GM19452 (cell line): ENCODE results near the gene DCP2.

Experiments
- ATAC-seq: cut with Tn5 transposase; IDR thresholded peaks from one replicate; pipeline ENCODE4 v1.9.1; 2021; ENCODE audit not compliant: unreplicated experiment

DCP2 gene

DNA sequence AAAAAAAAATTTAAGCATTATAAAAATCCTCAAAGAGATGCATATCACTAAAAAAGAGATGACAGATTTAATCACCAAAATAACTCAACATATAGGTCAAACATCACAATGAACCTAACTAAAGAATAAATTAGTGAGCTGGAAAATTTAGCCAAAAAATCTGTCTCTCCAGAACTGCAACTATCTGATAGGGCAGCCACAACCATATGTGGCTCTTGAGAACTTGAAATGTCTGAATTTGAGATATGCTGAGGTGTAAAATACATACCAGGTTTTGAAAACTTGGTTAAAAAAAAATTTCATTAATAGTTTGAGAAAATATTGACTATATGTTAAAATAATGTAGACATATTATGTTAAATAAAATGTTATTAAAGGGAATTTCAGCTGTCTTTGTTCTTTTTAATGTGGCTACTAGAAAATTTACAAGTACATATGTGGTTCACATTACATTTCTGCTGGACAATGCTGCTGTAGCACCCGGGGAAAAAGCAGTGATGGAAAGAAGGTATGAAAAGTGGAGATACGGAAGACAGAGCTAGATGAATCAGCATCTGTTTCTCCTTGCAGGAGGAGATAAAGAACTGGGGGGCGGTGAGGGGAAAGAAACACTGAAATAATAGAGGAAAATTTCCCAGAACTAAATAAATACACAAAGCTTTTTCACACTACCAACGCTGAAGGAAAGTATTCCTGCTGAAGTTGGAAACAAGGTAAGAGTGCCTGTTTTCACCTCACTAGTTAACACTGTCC, 66.1 kb downstream of the DCP2 start:
- no peak for ATAC-seq

DNA sequence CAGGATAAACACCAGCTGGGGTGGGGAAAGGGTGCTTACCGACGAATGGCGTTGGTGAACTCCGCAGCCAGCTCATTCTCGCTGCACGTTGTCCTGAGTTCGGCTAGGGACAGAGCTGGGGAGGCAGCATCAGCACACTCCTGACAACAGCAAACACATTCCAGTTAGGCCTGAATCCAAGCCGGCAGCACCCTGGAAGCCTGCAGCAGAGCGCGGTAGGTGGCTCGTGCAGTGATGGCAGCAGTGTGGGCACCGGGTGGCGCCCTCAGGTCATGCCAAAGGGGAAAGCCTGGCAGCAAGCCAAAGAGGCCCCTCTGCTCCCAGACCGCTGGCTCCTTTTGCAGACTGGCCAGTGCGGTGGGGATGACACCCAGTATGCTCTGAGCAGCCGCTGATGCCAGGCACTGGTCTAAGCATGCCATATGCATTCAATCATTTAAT, 66.9 kb downstream of the DCP2 start:
- no peak for ATAC-seq

DNA sequence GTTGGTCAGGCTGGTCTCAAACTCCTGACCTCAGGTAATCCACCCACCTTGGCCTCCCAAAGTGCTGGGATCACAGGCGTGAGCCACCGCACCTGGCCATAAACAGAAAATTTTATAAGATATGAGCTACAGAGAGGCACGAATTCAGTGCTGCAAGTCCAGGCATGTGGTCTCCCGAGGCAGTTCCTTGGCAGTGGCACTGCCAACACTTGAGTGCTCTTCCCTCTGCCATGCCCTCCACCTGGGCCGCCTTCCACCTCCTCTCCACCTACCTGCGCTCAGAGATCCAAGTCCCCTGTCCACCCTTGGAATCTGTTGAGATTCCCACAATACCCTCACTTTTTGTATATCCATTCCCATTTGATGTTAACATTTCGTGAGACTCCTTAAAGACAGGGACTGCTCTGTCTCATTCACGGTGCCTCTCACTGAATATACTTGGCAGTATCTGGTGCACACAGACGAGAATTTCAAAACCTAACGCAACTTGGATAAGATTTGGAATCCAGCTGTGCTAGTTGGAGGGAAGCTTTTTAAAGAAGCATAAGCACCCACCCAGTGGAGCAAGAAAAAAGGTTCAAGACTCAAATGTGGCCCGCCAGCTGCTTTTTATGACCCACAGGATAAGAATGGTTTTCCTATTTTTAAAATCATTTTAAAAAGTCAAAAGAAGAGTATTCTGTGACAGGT, 68.3 kb downstream of the DCP2 start:
- no peak for ATAC-seq

DNA sequence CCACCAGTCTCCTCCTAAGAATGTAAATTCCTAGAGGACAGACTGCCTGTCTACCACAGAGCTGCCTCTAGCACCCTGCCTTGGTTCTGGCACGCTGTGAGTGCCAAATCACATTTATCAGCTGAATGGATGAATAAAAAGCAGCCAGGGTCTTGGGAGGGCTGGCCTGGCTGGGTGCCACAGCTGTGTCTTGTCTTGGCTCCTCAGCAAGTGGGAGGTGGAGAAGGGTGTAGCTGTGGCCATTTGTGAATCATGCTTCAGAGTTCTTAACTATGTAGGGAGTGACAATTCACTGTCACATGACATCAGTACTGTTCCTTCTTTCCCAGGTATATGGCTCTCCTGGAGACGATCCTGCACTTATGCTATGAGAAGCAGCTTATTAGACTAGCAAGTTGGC, 70.6 kb downstream of the DCP2 start:
- no peak for ATAC-seq

DNA sequence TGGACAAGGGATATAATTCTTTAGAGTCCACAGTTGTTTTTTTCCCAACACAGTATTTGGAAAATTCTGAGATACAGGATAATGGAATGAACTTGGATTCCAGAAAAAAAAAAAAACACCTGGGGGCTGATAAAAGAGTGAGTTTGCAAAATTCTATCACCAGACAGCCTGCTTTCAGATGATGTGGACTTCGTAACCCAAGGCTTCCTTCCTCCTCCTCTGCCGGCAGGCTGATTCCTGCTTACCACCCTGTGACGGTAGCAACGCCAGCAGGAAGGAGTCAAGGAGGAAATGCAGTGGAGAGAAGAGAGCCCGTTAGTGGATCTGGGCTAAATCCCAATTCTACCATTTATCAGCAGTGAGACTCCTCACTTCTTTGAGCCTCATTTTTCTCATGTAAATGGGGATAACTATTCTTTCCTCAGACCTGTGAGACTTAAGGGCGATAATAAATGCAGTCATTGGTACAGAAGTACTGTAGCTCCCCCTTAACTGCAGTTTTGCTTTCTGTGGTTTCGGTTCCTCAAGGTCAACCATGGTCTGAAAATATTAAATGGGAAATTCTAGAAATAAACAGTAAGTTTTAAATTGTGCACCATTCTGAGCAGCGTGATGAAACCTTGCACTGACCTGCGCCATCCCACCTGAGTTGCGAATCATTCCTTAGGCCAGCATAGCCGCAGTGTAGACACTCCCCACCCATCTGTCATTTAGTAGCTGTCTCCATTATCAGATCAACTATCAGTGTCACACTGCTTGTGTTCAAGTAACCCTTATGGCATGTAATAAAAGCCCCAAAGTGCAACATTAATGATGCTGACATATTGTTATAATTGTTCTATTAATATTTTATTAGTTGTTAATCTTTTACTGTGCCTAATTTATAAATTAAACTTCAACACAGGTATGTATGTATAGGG, 71.4 kb downstream of the DCP2 start:
- peak; percentile 81 for ATAC-seq

DNA sequence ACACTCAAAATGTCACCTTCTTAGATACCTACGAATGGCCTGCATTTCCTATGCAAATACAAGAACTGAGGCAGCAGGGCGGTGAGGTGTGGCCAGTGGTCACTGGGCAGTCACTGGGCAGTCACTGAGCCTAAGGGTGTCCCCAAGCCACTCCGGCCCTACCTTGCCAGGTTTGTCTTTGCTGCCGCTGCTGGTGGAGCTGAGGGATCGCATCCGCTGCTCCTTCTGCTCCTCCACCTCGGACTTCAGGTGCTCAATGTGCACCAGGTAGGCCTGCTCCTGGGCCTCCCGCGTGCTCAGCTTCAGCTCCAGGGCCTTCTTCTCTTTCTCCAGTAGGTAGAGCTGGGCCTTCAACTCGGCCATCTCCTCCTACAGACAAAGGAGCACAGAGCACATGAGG, 72.3 kb downstream of the DCP2 start:
- ATAC-seq = no peak

DNA sequence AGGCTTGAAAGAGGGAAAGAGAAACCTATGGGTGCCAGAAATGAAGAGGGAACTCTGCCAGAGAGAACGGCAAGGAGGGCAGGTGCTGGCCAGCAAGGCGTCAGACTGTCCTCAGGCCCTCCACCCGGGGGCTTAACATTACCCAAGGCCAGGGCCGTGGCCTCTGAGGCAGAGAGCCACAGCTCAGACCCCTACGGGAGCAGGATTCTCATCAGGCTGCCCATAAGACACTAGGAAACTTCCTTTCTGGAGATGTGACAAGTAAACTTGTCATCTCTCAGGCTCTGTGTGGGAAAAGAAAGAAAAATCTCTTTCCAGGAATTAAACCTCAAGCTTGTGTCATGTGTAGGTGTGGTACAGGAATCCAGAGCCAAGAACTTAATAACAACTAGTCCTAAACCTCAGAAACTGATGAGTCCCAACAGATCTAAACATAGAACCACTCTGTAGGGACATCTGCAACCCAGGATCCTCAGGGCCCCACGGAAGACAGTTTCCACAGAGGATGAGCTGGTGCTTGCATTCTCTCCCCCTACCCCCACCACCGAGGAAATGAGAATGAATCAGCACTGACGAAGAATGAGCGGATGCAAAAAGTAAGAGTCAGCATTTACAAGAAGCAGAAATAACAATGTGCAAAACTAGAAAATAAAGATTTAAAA, 74.3 kb downstream of the DCP2 start:
- no peak for ATAC-seq

DNA sequence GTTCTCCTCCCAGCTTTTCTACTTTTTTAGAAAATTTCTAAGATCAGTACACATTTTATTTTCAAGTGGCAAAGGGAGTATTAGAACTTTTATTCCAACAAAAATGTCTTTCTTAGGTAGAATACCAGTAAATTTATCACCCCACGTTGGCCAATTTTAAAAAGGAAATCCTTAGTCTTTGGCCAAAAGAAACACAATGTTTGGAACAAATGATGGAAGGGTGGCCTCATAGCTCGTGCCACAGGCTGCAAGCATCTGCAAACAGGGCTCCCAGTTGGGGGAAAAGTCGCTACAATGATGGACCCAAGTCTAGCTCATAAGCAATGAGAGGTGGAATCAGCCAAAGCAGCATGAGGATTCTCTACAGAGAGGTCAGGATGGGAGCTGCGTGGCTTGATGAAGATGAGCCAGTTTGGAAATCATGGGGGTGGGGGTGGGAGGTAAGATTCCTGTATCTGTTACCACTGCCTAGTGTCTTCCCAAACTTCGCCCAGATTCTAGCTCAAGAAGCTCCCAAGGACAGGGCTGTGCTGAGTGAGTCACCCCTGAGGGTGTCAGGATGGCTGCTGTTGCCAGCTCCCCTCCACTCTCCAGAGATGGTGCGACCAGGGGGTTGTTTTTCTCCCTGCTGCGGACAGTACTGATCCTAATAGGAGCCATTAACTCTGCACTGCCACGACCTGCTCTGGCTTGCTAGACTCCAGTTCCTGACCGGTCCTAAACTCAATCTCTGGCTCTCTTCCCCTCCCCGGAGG, 75.6 kb downstream of the DCP2 start:
- ATAC-seq = no peak

DNA sequence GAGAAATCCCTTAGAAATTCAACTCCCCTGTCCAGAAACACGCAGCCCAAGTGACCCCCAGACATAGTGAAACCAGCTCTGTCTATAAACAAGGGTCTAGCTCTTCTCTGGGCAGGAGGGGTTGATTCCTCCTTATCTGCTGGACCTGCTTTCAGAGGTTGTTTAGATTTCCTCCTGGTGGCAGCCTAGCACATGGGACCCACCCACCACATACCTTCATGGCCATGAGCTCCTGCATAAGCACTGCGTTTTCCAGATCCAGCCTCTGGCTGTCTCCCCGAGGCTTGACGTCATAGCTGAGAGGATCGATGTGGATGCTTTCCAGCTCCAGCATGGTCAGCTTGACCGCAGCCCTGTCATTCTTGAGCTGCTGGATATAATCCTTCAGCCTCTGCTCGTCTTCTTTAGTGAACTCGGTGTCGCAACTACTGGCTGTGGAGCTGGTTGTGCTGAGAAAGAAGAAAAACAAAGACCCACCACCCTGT, 77.0 kb downstream of the DCP2 start:
- ATAC-seq = no peak

DNA sequence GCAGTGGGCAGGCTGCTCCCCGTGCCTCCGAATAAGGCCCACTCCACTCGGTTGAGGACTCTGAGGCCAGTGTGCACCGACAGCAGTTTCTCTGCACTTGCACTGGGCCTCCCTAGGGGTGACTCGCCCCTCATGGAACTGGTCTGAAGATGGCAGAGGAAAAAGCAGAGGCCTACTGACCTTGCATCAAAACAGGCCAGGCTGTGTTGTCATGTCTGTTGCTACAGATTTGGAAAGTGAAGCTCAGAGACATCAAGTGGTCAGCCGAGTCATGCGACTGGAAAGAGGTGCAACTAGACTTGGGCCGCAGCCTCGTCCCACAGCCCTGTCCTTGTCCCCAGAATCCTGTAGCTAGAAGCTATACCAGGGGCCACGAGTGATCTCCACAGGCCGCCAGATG, 78.3 kb downstream of the DCP2 start:
- ATAC-seq = no peak

DNA sequence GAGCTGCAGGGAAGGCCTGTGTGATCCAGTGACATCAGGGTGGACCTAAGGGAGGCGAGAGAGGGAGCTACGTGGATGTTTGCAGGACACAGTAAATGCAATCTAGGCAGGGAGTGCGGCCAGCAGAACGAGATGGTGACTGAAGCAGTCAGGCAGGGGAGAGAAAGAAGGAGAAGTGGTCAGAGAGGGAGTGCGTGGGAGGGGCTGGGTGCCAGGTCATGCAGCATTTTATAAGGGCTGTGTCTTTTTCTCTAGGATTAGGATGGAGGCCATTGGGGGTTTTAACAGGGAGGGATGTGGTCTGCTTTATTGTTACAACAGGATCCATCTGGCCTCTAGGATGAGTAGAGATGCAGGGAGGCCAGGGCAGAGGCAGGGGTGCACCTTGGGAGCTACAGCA, 80.4 kb downstream of the DCP2 start:
- ATAC-seq = no peak

DNA sequence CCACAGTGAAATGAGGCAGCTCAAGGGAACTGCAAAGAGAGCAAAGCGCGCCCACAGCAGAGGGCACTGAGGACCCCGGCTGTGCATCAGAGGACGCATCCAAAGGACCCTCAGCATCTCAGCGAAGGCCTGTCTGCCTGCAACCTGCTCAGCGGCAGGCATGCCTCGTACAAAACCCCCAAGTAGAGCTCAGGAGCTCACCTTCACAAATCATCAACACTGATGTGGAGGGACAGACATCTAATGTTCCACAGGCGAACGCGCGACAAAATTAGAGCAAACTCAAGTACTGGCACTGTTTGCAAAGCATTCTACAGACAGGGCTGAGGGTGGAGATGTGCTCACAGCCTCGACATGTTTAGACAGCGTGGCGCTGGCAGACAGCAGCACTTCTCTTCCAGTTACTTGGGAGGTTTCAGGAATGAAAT, 81.0 kb downstream of the DCP2 start:
- ATAC-seq = no peak

DNA sequence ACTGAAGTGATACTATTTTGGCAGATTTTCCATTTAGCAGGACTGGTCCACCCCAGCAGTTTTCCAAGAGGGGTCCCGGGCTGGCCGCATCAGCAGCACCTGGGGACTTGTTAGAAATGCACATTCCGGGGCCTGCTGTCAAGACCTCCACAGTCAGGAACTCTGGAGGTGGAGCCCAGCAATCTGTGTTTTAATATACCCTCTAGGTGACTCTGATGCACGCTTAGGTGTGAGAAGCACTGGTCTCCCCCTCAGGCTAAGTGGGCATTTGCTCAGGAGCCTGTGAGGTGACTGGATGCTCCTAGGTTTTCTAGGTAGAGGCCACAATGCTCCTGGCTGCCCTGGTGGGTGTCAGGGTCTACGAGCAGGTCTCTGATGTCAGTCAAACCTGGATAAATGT, 81.7 kb downstream of the DCP2 start:
- no peak for ATAC-seq

DNA sequence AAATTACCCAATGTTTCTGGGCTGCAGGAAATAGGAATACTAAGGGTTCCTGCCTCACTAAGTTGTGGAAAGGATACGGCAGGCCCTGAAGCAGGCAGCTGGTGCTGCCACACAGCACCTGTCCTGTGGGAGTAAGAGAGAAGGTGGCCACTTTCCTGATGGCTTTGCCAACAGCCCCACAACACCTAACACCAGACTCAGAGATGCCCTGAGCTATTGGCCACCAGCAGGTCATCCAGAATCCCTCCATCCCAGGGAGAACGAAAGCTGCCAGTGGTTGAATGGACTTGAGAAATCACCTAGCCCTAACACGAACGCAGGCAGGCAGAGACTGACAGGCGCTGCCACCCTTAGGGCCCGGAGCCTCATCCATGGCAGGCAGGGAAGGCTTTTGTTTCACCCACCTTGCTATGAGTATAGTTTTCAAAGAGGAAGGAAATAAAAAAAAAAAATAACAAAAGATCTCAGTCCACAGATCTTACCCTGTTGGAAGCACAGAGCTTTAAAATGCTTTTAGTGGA, 82.2 kb downstream of the DCP2 start:
- ATAC-seq = no peak

DNA sequence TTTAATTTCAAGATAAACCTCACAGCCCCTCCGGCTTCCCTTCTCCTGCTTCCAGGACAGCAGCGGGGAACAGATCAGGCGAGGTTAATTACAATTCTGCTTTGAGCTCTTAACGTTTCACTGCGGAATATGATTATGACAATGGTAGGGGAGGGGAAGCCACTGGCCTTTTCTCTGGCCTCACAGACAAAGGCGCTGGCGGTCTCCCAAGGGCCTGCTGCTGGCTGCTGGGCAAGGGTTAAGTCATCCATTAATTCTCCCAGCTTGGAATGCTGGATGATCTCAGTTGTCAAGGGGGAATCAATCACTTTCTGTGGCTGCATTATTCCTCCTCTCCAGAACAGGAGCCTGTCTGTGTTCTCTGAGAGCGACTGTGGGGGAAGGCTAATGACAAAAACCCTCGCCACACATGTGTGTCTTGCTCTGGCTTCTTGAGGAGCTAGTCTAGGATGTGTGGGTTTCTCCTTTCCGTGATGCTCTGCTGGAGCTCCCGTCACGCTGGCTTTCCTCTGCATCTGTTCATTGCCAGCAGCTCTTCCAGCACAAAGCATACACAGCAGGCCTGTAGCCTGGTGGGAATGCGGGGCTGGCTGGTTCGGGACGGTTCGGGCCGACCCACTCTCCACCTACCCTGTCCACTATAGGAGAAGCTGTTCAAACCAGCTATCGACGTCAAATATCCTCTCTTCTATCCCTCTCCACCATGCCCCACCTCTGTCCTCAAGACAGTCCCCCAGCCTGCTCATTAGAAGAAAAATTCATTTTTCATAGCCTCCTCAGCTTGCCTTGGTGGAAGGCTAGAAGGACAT, 82.8 kb downstream of the DCP2 start:
- ATAC-seq = no peak

DNA sequence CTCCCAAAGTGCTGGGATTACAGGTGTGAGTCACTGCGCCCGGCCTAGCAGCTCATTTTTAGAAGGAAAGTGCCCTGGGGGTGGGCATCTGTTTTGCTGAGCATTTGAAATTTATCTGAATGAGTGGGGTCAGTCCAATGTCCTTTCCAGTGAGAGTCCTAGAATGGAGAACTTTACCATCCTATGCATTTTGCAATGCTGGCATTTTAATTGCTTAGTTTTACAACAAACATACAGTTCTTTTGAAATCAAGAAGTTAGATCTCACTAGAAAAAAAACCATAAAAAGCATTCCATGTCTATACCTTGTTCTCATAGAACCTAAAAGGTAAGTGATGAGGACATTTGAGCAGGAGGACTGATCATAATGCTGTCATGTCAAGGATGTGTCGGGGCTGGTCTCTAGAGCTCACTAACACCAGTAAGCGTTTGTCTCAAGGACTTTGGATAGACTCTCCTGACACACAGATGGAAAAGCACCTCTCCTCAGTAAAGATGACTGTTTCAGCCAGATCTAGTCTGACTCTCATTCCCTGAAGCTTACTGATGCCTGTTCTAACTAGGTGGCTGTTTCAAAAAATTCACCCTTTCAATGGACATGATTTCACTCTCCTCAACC, 83.9 kb downstream of the DCP2 start:
- ATAC-seq = no peak

DNA sequence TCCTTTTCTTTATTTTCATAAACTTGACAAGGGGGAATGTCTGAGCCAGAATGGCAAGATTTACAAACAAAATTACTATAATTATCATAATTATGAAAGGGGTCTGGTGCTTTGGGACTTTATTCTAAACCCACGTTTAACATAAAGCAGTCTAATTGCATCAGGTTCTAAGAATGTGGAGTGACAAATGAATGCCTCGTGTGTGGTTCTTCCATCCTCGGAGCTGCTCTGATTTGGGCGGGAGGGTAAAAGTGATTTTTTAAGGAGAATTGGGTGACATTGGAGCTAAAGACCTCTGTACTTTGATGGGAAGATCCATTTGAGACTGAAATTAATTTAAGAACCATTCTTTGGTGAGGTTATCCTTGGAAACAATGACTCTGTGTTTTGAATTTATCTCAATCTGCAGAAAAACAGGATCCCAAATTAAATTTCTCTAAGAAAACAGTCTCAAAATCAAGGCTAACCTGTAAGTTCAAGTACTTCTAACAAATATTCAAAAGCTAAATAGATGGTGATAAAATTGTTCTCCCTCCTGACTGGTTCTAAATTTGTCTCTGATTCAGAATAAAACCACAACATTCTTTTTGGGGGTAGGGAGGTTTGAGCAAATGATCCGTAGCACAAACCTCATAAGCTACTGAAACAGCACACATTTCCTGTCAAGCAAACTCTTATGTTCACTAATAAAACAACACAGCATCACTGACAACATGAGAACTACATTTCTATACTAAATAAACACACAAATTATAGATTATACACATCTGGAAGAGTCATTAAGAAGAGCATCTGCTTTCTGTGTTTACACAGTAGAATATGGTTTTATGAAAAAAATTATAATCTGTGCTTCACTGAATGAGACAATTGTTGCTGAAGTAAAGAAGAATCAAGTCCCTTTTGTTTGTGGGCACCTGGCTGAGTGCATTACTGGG, 85.5 kb downstream of the DCP2 start:
- ATAC-seq = no peak
